VCaP (cell line): Measurements from ENCODE around the gene HSD11B2.
"Not testable (repeated sequence)": the region's sequence is repeated elsewhere in the genome, so short reads cannot be mapped to it uniquely, and the experiment has no call there.

Experiments
- H3K27ac ChIP-seq: fragments of 450-650 bp; 2 replicates; pipeline ENCODE4 v1.5.1; 2017
- CTCF ChIP-seq: fragments of 450-650 bp; conservative IDR thresholded peaks from 2 replicates; pipeline ENCODE4 v1.5.1; 2017; ENCODE audit warnings: mild to moderate bottlenecking, moderate library complexity

Gene HSD11B2

GRCh38 chr16:67413978-67414911 is 16.7 kb upstream of the HSD11B2 start:
- no peak for TF ChIP-seq CTCF
- H3K27ac ChIP-seq = no peak overlapping the region

GRCh38 chr16:67415421-67415820 is 15.5 kb upstream of the HSD11B2 start:
- H3K27ac ChIP-seq = not testable (repeated sequence)

- peak; percentile 69 for TF ChIP-seq CTCF
- peak within 1 kb of the TSS; percentile 48 for H3K27ac ChIP-seq
Observed at GRCh38 chr16:67415872-67416793, 14.8 kb upstream of the HSD11B2 start, which contains the start of gene ZDHHC1. Gene ZDHHC1 (minus strand): TSS chr16:67416477. CDS start chr16:67407775, 8,702 bp downstream.

- TF ChIP-seq CTCF = no peak
- H3K27ac ChIP-seq = peak overlapping the region; percentile 48
Observed at GRCh38 chr16:67417333-67418061, 13.4 kb upstream of the HSD11B2 start.

- TF ChIP-seq CTCF = no peak
- H3K27ac ChIP-seq = no peak overlapping the region
Observed at GRCh38 chr16:67419502-67419901, 11.4 kb upstream of the HSD11B2 start.

- no peak overlapping the region for H3K27ac ChIP-seq
- TF ChIP-seq CTCF = no peak
Observed at GRCh38 chr16:67419931-67420330, 11.0 kb upstream of the HSD11B2 start.

GRCh38 chr16:67421030-67421429 is 9.9 kb upstream of the HSD11B2 start:
- H3K27ac ChIP-seq = no peak overlapping the region

More at GRCh38 chr16:67421030-67421429, 9.9 kb upstream of the HSD11B2 start:
- no peak for TF ChIP-seq CTCF
